ENCODE measurements around the gene ITGAL. TPM values are rescaled to one million over a fixed set of nuclear protein-coding genes. Genes with fewer than 3 reads are reported as not detected.
A peak's percentile ranks its signal among the peaks of the same experiment; 100 is the strongest.

The ITGAL gene
- total and polyA plus RNA-seq, 2 of the 13 experiments (the other 11 are each of a cell fraction or from before 2014, with no cell fraction given), result 0.86 to 1.2 TPM

DNA sequence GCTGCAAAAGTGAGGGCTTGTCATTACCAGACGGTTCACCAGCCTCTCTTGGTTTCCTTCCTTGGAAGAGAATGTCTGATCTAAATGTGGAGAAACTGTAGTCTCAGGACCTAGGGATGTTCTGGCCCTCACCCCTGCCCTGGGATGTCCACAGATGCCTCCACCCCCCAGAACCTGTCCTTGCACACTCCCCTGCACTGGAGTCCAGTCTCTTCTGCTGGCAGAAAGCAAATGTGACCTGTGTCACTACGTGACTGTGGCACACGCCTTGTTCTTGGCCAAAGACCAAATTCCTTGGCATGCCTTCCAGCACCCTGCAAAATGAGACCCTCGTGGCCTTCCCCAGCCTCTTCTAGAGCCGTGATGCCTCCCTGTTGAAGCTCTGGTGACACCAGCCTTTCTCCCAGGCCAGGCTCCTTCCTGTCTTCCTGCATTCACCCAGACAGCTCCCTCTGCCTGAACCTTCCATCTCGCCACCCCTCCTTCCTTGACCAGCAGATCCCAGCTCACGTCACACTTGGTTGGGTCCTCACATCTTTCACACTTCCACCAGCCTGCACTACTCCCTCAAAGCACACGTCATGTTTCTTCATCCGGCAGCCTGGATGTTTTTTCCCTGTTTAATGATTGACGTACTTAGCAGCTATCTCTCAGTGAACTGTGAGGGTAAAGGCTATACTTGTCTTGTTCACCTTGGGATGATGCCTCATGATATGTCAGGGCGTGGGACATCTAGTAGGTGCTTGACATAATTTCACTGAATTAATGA, 49.5 kb downstream of the ITGAL start (continued):
- TF ChIP-seq, protein P1, sequence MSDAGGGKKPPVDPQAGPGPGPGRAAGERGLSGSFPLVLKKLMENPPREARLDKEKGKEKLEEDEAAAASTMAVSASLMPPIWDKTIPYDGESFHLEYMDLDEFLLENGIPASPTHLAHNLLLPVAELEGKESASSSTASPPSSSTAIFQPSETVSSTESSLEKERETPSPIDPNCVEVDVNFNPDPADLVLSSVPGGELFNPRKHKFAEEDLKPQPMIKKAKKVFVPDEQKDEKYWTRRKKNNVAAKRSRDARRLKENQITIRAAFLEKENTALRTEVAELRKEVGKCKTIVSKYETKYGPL (CRISPR knock-in tag; IDR thresholded peaks at IDR 0.05), result no peak
- TF ChIP-seq HOXA7 (CRISPR knock-in tag; IDR thresholded peaks at IDR 0.05) (no peak), POGZ (CRISPR knock-in tag; IDR thresholded peaks at IDR 0.05) (0 out of 2 replicates have a peak, but pooled peaks have one; percentile 43), ZNF30 (CRISPR knock-in tag; IDR thresholded peaks at IDR 0.05) (no peak), CBX2 (IDR thresholded peaks at IDR 0.05; ENCODE audit: low read depth, low read length) (no peak), CBX2 (CRISPR knock-in tag; IDR thresholded peaks at IDR 0.05; ENCODE audit: low read depth) (no peak), ZNF761 (CRISPR knock-in tag; conservative IDR thresholded peaks at IDR 0.05) (peak; percentile 65; the same call in 1 of the 2 replicates), KDM4B (CRISPR knock-in tag; IDR thresholded peaks at IDR 0.05) (no peak), RBM39 (IDR thresholded peaks at IDR 0.05; ENCODE audit: low read depth, low read length, poor library complexity, severe bottlenecking) (no peak), HHEX (CRISPR knock-in tag; IDR thresholded peaks at IDR 0.05) (no peak), PRMT3 (CRISPR knock-in tag; IDR thresholded peaks at IDR 0.05; ENCODE audit: borderline replicate concordance, low read depth) (no peak), ZNF143 (CRISPR knock-in tag; IDR thresholded peaks at IDR 0.05) (no peak), TAF1 (CRISPR knock-in tag; IDR thresholded peaks at IDR 0.05) (no peak), CHCHD3 (CRISPR knock-in tag; IDR thresholded peaks at IDR 0.05) (no peak), AGO1 (IDR thresholded peaks at IDR 0.05; ENCODE audit: low read depth, low read length, poor library complexity, severe bottlenecking) (no peak)
- TF ChIP-seq, protein P2, sequence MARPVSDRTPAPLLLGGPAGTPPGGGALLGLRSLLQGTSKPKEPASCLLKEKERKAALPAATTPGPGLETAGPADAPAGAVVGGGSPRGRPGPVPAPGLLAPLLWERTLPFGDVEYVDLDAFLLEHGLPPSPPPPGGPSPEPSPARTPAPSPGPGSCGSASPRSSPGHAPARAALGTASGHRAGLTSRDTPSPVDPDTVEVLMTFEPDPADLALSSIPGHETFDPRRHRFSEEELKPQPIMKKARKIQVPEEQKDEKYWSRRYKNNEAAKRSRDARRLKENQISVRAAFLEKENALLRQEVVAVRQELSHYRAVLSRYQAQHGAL (CRISPR knock-in tag; IDR thresholded peaks at IDR 0.05; ENCODE audit: not compliant biosample characterization), result no peak
- TF ChIP-seq, protein P3, sequence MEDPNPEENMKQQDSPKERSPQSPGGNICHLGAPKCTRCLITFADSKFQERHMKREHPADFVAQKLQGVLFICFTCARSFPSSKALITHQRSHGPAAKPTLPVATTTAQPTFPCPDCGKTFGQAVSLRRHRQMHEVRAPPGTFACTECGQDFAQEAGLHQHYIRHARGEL (CRISPR knock-in tag; IDR thresholded peaks at IDR 0.05), result no peak
- TF ChIP-seq, protein P4, sequence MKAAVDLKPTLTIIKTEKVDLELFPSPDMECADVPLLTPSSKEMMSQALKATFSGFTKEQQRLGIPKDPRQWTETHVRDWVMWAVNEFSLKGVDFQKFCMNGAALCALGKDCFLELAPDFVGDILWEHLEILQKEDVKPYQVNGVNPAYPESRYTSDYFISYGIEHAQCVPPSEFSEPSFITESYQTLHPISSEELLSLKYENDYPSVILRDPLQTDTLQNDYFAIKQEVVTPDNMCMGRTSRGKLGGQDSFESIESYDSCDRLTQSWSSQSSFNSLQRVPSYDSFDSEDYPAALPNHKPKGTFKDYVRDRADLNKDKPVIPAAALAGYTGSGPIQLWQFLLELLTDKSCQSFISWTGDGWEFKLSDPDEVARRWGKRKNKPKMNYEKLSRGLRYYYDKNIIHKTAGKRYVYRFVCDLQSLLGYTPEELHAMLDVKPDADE (CRISPR knock-in tag; IDR thresholded peaks at IDR 0.05), result 0 out of 2 replicates have a peak, but pooled peaks have one; percentile 62
- TF ChIP-seq, protein P5, sequence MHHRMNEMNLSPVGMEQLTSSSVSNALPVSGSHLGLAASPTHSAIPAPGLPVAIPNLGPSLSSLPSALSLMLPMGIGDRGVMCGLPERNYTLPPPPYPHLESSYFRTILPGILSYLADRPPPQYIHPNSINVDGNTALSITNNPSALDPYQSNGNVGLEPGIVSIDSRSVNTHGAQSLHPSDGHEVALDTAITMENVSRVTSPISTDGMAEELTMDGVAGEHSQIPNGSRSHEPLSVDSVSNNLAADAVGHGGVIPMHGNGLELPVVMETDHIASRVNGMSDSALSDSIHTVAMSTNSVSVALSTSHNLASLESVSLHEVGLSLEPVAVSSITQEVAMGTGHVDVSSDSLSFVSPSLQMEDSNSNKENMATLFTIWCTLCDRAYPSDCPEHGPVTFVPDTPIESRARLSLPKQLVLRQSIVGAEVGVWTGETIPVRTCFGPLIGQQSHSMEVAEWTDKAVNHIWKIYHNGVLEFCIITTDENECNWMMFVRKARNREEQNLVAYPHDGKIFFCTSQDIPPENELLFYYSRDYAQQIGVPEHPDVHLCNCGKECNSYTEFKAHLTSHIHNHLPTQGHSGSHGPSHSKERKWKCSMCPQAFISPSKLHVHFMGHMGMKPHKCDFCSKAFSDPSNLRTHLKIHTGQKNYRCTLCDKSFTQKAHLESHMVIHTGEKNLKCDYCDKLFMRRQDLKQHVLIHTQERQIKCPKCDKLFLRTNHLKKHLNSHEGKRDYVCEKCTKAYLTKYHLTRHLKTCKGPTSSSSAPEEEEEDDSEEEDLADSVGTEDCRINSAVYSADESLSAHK (CRISPR knock-in tag; IDR thresholded peaks at IDR 0.05; ENCODE audit: borderline replicate concordance), result no peak
- TF ChIP-seq, protein P6, sequence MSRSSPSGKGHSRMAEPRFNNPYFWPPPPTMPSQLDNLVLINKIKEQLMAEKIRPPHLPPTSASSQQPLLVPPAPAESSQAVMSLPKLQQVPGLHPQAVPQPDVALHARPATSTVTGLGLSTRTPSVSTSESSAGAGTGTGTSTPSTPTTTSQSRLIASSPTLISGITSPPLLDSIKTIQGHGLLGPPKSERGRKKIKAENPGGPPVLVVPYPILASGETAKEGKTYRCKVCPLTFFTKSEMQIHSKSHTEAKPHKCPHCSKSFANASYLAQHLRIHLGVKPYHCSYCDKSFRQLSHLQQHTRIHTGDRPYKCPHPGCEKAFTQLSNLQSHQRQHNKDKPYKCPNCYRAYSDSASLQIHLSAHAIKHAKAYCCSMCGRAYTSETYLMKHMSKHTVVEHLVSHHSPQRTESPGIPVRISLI (CRISPR knock-in tag; IDR thresholded peaks at IDR 0.05; ENCODE audit: borderline replicate concordance), result no peak; the same call in 1 of the 2 replicates
- TF ChIP-seq, protein P7, sequence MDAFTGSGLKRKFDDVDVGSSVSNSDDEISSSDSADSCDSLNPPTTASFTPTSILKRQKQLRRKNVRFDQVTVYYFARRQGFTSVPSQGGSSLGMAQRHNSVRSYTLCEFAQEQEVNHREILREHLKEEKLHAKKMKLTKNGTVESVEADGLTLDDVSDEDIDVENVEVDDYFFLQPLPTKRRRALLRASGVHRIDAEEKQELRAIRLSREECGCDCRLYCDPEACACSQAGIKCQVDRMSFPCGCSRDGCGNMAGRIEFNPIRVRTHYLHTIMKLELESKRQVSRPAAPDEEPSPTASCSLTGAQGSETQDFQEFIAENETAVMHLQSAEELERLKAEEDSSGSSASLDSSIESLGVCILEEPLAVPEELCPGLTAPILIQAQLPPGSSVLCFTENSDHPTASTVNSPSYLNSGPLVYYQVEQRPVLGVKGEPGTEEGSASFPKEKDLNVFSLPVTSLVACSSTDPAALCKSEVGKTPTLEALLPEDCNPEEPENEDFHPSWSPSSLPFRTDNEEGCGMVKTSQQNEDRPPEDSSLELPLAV (CRISPR knock-in tag; conservative IDR thresholded peaks at IDR 0.05; ENCODE audit: low read depth), result no peak
